ENCODE measurements around the gene GSTT2. TPM values are rescaled to one million over a fixed set of nuclear protein-coding genes. Genes with fewer than 3 reads are reported as not detected.
A peak's percentile ranks its signal among the peaks of the same experiment; 100 is the strongest.

GSTT2 gene
- total RNA-seq, 1 experiment from 2014 or later: not detected

- Histone ChIP-seq H3K27ac (ENCODE audit: low read depth, low read length, poor library complexity, severe bottlenecking) (no peak overlapping the region), H3K9me3 (ENCODE audit: low read depth, low read length, poor library complexity, severe bottlenecking) (no peaks in the 10 kb centered on the region), H3K4me3 (ENCODE audit: low read depth, low read length, poor library complexity, severe bottlenecking) (no peak overlapping the region), H3K4me1 (ENCODE audit: insufficient read depth, low read length, poor library complexity, severe bottlenecking) (no peaks in the 10 kb centered on the region), H3K36me3 (ENCODE audit: insufficient read depth, low read length, poor library complexity, severe bottlenecking) (no peaks in the 10 kb centered on the region), H3K27me3 (replicated peaks; ENCODE audit: insufficient read depth, low read depth, low read length, poor library complexity) (no peaks in the 10 kb centered on the region)
- intact Hi-C loops (cut with micrococcal nuclease; ENCODE audit: unreplicated experiment): no loop called here
- TF ChIP-seq CTCF (conservative IDR thresholded peaks at IDR 0.05; ENCODE audit: low read depth, low read length) (no peak), EZH2 (IDR thresholded peaks at IDR 0.05; ENCODE audit: borderline replicate concordance, low read depth, low read length, poor library complexity, severe bottlenecking) (no peak)
- ChIA-PET POLR2A (ENCODE audit: low non-redundant PET) (interaction anchor here (0.5 kb wide), 1 partner anchor 175 kb away, joined by 12 read pairs; no protein-coding TSS in a partner anchor), CTCF (no interaction called here)
- no TSS peak for BruUV-seq (replicated peaks)
- DNase-seq (ENCODE audit: low spot score): no peak
Observed at GRCh38 chr22:24009227-24010017, 29.5 kb downstream of the GSTT2 start.

DNA sequence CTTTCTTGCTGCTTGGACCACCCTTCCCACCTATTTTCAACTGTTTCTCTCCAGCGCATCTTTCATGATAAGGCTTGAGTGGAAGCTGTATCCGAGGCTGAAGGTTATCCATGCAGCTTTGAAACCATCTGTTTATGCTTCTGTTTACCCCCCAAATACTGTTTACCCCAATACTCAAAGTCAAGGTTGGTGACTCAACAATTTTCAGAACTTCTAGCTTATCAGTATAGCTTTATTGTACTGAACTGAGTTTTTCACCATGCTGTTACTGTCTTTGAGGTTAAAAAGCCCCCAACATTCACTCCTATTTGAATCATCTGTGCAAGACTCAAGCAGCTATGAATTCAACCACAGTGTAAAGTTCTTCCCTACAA is 30.1 kb downstream of the GSTT2 start:
- POLR2A ChIA-PET (ENCODE audit: low non-redundant PET): interaction anchor here (0.5 kb wide), 1 partner anchor 174 kb away, joined by 12 read pairs; no protein-coding TSS in a partner anchor
- H3K4me1 ChIP-seq (ENCODE audit: insufficient read depth, low read length, poor library complexity, severe bottlenecking): no peaks in the 10 kb centered on the region
- no peak overlapping the region for H3K4me3 ChIP-seq (ENCODE audit: low read depth, low read length, poor library complexity, severe bottlenecking)
- no peak for DNase-seq (ENCODE audit: low spot score)
- BruUV-seq (replicated peaks): no TSS peak
- H3K27ac ChIP-seq (ENCODE audit: low read depth, low read length, poor library complexity, severe bottlenecking): no peak overlapping the region
- no peaks in the 10 kb centered on the region for H3K27me3 ChIP-seq (replicated peaks; ENCODE audit: insufficient read depth, low read depth, low read length, poor library complexity)
- H3K9me3 ChIP-seq (ENCODE audit: low read depth, low read length, poor library complexity, severe bottlenecking): no peaks in the 10 kb centered on the region
- intact Hi-C loops (cut with micrococcal nuclease; ENCODE audit: unreplicated experiment): no loop called here
- CTCF ChIA-PET: no interaction called here
- H3K36me3 ChIP-seq (ENCODE audit: insufficient read depth, low read length, poor library complexity, severe bottlenecking): no peaks in the 10 kb centered on the region
- TF ChIP-seq CTCF (conservative IDR thresholded peaks at IDR 0.05; ENCODE audit: low read depth, low read length): no peak
- no peak for TF ChIP-seq EZH2 (IDR thresholded peaks at IDR 0.05; ENCODE audit: borderline replicate concordance, low read depth, low read length, poor library complexity, severe bottlenecking)

DNA sequence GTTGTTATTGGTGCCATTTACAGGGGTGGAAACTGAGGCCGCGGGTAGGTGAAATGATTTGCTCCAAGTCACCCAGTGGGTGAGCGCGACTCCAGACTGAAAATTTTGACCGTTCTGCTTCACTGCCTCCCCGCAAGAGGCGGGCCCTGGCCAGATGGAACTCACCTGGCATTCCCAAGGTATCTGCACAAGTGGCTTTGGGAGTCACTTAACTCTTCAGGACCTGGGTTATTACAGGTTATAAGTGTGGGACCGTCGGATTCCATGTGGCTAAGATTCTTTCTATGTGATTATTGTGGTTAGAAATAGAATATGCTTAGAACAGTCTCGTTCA is 31.8 kb downstream of the GSTT2 start:
- Histone ChIP-seq H3K4me3 (ENCODE audit: low read depth, low read length, poor library complexity, severe bottlenecking) (peak overlapping the region; percentile 78), H3K27ac (ENCODE audit: low read depth, low read length, poor library complexity, severe bottlenecking) (peak overlapping the region; percentile 56), H3K4me1 (ENCODE audit: insufficient read depth, low read length, poor library complexity, severe bottlenecking) (no peaks in the 10 kb centered on the region), H3K9me3 (ENCODE audit: low read depth, low read length, poor library complexity, severe bottlenecking) (no peaks in the 10 kb centered on the region), H3K27me3 (replicated peaks; ENCODE audit: insufficient read depth, low read depth, low read length, poor library complexity) (no peaks in the 10 kb centered on the region), H3K36me3 (ENCODE audit: insufficient read depth, low read length, poor library complexity, severe bottlenecking) (no peaks in the 10 kb centered on the region)
- POLR2A ChIA-PET (ENCODE audit: low non-redundant PET): no interaction called here
- no TSS peak for BruUV-seq (replicated peaks)
- TF ChIP-seq EZH2 (IDR thresholded peaks at IDR 0.05; ENCODE audit: borderline replicate concordance, low read depth, low read length, poor library complexity, severe bottlenecking) (no peak), CTCF (conservative IDR thresholded peaks at IDR 0.05; ENCODE audit: low read depth, low read length) (no peak)
- intact Hi-C loops (cut with micrococcal nuclease; ENCODE audit: unreplicated experiment): no loop called here
- no peak for DNase-seq (ENCODE audit: low spot score)
- CTCF ChIA-PET: no interaction called here
